ELF-1 (cell line): ENCODE data around the gene DTNB.
"Not testable (repeated sequence)": the region's sequence is repeated elsewhere in the genome, so short reads cannot be mapped to it uniquely, and the experiment has no call there.

Source experiments
- DNase-seq: peaks from one replicate; pipeline ENCODE4 v3.0.0-alpha.2; 2016; ENCODE audit warnings: low read depth, low spot score

DTNB gene

DNA sequence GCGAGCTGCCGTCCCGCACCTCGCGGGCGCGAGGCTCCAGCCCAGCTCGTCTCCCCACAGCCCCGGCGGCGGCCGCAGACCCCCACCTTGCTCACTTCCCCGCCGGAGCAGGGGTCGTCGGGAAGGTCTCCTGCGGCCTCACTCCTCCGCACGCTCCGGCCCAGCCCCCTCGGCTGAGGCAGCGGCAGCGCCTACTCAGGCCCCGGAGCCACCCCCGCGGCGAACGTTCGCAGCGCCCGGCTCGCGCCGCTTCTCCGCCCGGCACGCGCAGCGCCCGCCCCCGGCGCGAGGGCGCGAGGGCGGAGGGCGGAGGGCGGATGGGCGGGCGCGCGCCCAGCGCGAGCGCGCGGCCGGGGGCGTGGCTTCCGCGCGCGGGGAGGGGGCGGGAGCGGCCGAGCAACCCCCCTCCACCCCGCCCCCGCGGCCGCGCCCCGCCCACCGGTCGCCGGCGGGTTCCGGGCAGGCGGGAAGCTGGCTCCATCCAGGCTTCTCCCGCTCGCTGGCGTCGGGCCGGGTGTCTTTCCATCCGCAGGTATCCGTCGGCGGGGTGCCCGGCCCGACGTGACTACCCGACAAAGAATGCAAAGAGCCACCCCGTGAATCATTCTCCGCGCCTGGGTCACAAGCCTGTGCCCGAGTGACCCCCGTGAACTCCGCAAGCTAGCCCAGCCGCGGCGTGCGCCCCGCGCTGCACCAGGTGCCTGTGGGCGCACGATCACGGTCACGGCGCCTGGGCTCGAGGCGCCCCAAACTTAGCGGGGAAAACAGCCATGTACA, at the start of gene DTNB:
Gene DTNB (minus strand): TSS at position 278 of the 777 bp plus-strand sequence. CDS start 20,917 bp downstream, outside the sequence.
- peak; percentile 75 for DNase-seq

DNA sequence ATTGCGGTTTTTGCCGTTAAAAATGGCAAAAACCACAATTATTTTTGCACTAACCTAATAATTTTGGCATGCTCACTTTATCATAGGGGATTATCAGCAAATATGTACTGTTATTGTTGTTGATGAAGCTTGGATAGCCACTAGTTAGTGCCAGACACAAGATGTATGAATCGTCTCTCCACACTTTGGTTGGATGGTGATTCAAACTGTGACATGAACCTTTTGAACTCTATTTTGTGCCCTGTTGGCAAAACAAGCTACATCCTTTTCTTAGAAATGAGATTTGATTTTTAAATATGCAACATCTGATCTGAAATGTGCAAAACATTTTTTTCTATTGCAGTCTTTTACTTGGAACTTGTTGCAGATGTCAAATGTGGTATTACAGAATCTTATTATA, 48.8 kb upstream of the DTNB start:
- no peak for DNase-seq

GRCh38 chr2:25720575-25720974, 47.2 kb upstream of the DTNB start:
- DNase-seq, result no peak

DNA sequence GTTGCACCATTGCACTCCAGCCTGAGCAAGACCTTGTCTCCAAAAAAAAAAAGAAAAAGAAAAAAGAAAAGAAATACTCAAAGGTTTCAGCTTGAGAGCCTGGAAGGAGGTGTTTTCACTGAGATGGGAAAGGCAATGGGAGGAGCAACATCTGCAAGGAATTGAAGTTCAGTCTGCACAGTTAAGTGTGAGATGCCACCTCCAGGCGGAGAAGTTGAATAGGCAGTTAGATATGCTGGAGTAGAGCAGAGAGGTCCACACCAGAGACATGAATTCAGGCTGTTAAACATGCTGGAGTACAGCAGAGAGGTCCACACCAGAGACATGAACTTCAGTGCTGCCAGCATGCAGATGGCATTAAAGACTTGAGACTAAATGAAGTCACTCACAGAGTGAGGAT, 41.4 kb upstream of the DTNB start:
- no peak for DNase-seq

- no peak for DNase-seq
These were observed 39.1 kb upstream of the DTNB start for GRCh38 chr2:25712455-25712854.

DNA sequence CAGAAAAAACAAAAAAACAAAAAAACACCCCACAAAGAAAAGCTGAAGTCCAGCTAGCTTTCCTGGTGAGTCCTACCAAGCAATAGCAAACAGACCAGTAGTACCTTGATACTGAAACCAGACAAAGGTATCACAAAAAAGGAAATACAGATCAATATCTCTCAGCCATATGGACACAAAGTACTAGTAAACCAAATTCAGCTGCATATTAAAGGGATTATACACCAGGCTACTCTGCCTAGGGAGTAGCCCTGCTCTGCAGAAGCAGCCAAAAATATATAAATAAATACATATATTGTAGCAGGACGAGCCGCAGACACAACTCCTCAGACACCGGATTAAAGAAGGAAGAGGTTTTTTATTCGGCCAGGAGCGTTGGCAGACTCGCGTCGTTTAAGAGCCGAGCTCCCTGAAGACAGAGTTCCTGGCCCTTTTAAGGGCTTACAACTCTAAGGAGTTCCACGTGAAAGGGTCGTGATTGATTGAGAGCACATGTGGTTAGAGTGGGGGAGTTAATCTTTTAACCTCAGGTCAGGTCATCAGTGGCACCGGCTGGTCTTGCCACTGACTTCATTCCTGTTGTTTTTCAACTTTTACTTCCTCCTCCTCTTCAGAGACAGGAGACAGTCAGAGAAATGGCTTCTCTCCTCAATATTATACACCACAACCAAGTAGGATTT, 38.4 kb upstream of the DTNB start:
- no peak for DNase-seq

DNA sequence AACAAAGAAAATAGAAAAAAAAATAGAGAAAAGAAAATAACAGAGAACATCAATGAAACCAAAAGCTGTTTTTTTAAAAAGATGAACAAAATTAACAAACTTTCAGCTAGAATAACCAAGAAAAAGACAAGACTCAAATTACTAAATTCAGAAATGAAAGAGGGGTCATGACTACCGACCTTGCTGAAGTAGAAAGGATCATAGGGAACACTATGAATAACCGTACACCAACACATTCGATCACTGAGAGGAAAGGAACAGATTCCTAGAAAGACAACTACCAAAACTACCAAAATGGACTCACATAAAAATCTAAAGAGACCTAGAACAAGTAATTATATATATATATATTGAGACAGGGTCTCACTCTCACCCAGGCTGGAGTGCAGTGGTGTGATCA, 37.4 kb upstream of the DTNB start:
- no peak for DNase-seq

DNA sequence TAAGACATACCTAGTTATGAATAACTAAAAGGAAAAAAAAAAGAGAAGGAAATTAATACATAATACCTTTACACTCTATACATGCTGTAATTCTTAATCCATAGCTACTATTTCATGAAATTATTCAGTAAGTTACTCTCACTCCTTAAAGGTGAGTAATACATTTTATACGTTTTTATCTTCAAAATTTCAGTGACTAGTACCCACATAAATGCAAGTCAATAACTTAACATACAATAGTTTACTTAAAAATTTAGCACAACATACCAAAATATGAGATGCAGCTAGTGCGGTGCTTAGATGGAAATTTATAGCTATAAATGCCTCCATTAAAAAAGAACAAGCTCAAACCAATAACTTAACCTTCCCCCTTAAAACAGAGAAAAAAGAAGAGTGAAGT, 36.0 kb upstream of the DTNB start:
- no peak for DNase-seq

- DNase-seq, result no peak
These were observed 34.7 kb upstream of the DTNB start for GRCh38 chr2:25707927-25708590.

DNA sequence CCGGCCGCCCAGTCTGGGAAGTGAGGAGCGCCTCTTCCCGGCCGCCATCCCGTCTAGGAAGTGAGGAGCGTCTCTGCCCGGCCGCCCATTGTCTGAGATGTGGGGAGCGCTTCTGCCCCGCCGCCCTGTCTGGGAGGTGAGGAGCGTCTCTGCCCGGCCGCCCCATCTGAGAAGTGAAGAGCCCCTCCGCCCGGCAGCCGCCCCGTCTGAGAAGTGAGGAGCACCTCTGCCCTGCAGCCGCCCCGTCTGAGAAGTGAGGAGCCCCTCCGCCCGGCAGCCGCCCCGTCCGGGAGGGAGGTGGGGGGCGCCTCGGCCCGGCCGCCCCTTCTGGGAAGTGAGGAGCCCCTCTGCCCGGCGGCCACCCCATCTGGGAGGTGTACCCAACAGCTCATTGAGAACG, 32.2 kb upstream of the DTNB start:
- not testable (repeated sequence) for DNase-seq

- no peak for DNase-seq
These were observed 28.4 kb upstream of the DTNB start for GRCh38 chr2:25701801-25702200.

GRCh38 chr2:25700221-25700660, 26.9 kb upstream of the DTNB start:
- no peak for DNase-seq

GRCh38 chr2:25699216-25699615, 25.8 kb upstream of the DTNB start:
- no peak for DNase-seq

DNA sequence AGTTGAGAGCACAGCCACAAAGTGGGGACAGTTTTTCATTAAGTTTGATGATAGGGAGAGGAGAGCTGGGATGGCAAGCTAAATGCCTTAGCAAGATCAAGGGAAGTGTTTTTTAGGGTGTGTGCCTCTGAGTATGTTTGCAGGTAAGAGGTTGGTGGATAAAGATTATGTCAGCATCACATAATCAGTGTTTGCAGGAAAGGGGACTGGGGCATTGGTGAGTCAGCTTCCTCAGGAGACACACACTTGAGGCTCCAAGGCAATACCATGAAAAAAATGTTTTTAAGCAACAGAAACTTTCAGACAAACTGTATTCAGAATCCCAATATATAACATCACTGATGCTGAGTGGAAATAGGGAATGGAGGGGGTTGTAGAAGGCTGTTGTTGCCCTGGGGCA, 25.4 kb upstream of the DTNB start:
- no peak for DNase-seq

- DNase-seq, result peak; percentile 40
These were observed 24.4 kb upstream of the DTNB start for GRCh38 chr2:25697559-25698341.

DNA sequence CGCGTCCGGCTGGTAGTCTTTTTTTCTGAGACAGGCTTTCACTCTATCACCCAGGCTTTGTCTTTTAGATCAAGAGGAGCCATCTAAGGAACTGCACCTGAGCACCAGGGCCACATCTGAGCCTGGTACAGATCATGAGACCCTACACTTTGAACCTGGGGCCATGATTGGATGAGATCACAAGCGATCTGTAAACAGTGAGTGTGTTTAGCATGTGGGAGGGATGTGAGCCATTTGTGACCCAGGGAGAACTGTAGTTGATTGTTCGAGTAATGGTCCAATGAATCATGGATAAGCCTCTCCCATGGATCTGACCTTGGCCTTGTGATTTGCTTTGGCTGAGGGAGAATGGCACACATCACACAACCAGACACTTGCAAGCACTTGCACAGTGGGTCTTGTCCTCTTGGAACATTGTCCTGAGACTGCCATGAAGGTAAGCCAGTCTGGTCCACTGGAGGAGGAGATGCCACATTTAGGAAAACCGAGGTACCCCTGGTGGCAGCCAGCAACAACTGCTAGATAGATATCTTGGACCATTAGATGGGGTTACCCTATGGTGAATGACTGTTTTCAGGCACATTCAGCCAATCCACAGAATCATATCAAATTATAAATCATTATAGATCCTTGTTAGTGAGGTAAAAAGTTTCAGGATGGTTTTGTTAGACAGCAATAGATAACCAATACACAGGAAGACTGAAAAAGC, 19.5 kb upstream of the DTNB start:
- DNase-seq, result no peak

DNA sequence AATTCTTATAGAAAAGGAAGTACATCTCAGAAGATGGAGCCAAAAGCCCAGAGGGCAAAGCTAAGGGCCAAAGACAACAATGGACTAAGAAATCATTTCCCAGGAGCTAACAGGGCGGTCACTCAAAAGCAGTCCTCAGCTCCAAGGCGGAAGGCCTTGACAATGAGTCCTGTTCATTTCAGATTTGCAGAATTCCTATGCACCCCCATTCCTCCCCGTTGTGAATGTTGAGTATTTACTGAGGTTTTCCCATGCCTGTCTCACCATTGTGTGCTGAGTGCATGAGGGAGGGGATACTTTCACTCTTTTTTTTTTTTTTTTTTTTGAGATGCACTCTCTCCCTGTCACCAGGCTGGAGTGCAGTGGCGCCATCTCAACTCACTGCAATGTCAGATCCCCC, 18.8 kb upstream of the DTNB start:
- DNase-seq, result peak; percentile 34

- no peak for DNase-seq
These were observed 16.7 kb upstream of the DTNB start for GRCh38 chr2:25690058-25690457.

GRCh38 chr2:25688236-25688635, 14.9 kb upstream of the DTNB start:
- DNase-seq, result no peak

- DNase-seq, result no peak
These were observed 12.4 kb upstream of the DTNB start for GRCh38 chr2:25685741-25686140.
